Astrocyte (in vitro differentiated cells and primary cell): Measurements from ENCODE around the gene CPA4. TPM values are rescaled to one million over a fixed set of nuclear protein-coding genes. Genes with fewer than 3 reads are reported as not detected.

Experiments used
- DNase-seq: peaks from one replicate; pipeline ENCODE4 v3.0.0-alpha.2; 2010; ENCODE audit warnings: low read depth
- FAIRE-seq: peaks from 2 replicates; lab custom pipeline; 2011; peaks lifted over from hg19 to GRCh38; lab: Jason Lieb, UNC
- H2AFZ ChIP-seq: 2 replicates; pipeline ENCODE4 v1.6.0; 2012; ENCODE audit warnings: low read depth, low read length, inconsistent platforms
- H3K27ac ChIP-seq: 2 replicates; pipeline ENCODE4 v1.5.1; 2011; ENCODE audit warnings: low read depth, low read length, inconsistent platforms
- H3K27me3 ChIP-seq: 2 replicates; pipeline ENCODE4 v1.6.0; 2011; ENCODE audit warnings: low read length, inconsistent platforms; ENCODE audit not compliant: insufficient read depth
- H3K36me3 ChIP-seq: 2 replicates; pipeline ENCODE4 v1.5.1; 2011; ENCODE audit warnings: low read length, inconsistent platforms; ENCODE audit not compliant: insufficient read depth
- H3K4me1 ChIP-seq: 2 replicates; pipeline ENCODE4 v1.5.1; 2011; ENCODE audit warnings: low read length, inconsistent platforms; ENCODE audit not compliant: insufficient read depth
- H3K4me2 ChIP-seq: 2 replicates; pipeline ENCODE4 v1.6.0; 2012; ENCODE audit warnings: low read length, inconsistent platforms
- H3K4me3 ChIP-seq: 2 replicates; pipeline ENCODE4 v1.5.1; 2011; ENCODE audit warnings: low read depth, mild to moderate bottlenecking, low read length, inconsistent platforms; ENCODE audit not compliant: insufficient read depth
- H3K79me2 ChIP-seq: 2 replicates; pipeline ENCODE4 v1.6.0; 2012; ENCODE audit warnings: mild to moderate bottlenecking, low read length, inconsistent platforms; ENCODE audit not compliant: insufficient read depth
- H3K9ac ChIP-seq: 2 replicates; pipeline ENCODE4 v1.6.0; 2012; ENCODE audit warnings: mild to moderate bottlenecking, low read length, inconsistent platforms
- H3K9me3 ChIP-seq: 2 replicates; pipeline ENCODE4 v1.5.1; 2012; ENCODE audit warnings: low read depth, mild to moderate bottlenecking, low read length, inconsistent platforms; ENCODE audit not compliant: insufficient read depth
- H4K20me1 ChIP-seq: 2 replicates; pipeline ENCODE4 v1.6.0; 2012; ENCODE audit warnings: low read length, inconsistent platforms; ENCODE audit not compliant: insufficient read depth
- H3K27ac Mint-ChIP-seq: one replicate; pipeline ENCODE4 v1.8.0; 2021; ENCODE audit warnings: mild to moderate bottlenecking, mixed read lengths; ENCODE audit not compliant: unreplicated experiment
- H3K27me3 Mint-ChIP-seq: one replicate; pipeline ENCODE4 v1.8.0; 2021; ENCODE audit warnings: low read depth, mixed read lengths; ENCODE audit not compliant: unreplicated experiment
- H3K36me3 Mint-ChIP-seq: one replicate; pipeline ENCODE4 v1.8.0; 2021; ENCODE audit warnings: low read depth, mixed read lengths; ENCODE audit not compliant: unreplicated experiment
- H3K4me1 Mint-ChIP-seq: one replicate; pipeline ENCODE4 v1.8.0; 2021; ENCODE audit warnings: low read depth, mixed read lengths; ENCODE audit not compliant: unreplicated experiment
- H3K4me3 Mint-ChIP-seq: one replicate; pipeline ENCODE4 v1.8.0; 2021; ENCODE audit warnings: mild to moderate bottlenecking, moderate library complexity, mixed read lengths; ENCODE audit not compliant: unreplicated experiment
- H3K9me3 Mint-ChIP-seq: one replicate; pipeline ENCODE4 v1.8.0; 2021; ENCODE audit warnings: mild to moderate bottlenecking, mixed read lengths; ENCODE audit not compliant: unreplicated experiment
- EZH2 ChIP-seq: IDR thresholded peaks from 2 replicates; pipeline ENCODE4 v1.6.1; 2012; ENCODE audit warnings: mild to moderate bottlenecking, low read length, inconsistent platforms; ENCODE audit not compliant: insufficient read depth
- total RNA-seq: library from RNA; stranded (reverse); gene quantifications from 2 replicates; pipeline ENCODE4 v1.2.1, GENCODE V29; 2021
- TF ChIP-seq, protein P1 (sequence below): IDR thresholded peaks from 2 replicates; pipeline ENCODE4 v1.5.1; 2011; ENCODE audit warnings: low read depth, mild to moderate bottlenecking, inconsistent platforms, low read length, moderate library complexity; ENCODE audit not compliant: insufficient read depth

The CPA4 gene
- total RNA-seq, 1 donor from 2014 or later = 111 TPM

DNA sequence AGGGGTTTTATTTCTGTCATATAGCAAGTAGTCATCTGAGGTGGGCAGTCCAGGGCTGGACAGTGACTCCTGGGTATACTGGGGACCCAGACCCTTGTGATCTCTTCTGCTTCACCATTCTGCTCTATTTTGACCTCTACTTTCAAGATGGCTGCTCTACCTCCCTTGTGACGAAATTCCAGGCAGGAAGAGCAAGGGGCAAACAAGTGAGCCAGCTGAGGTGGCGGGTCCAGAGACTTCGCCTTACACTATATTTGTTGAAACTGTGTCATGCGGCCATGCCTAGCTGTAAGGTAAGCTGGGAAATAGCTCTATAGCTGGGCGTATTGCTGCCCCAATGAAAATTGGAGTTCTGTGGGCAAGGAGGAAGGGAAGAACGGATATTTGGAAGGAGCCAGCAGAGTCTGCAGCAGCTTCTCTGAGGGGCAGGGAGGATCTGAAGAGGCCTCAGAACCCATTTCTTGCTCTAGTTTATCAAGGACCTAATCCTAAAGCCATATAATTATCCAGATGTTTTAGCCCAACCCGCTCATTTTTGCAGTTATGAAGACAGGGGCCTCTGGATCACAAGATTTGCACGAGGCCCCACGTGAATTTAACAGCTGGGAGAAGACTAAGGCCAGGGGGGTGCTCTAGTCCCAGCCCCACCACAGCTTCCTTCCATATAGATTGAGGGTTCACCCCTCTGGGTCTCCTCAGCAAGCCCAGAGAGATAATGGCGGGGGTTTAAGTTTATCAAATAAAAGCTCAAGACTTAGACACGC lies 79.6 kb downstream of the CPA4 start:
- peak overlapping the region; percentile 98 for H3K27ac Mint-ChIP-seq
- H3K36me3 Mint-ChIP-seq = no peaks in the 10 kb centered on the region
- FAIRE-seq (no peak), DNase-seq (no peak)
- no peak overlapping the region for H2AFZ ChIP-seq
- peaks cover 40% of the 10 kb centered on the region for H3K4me1 ChIP-seq
- H3K9ac ChIP-seq = peak overlapping the region; percentile 82
- peak overlapping the region; percentile 73 for H3K4me2 ChIP-seq
- H3K4me3 ChIP-seq = no peak overlapping the region
- no peak for TF ChIP-seq EZH2
- TF ChIP-seq, protein P1, sequence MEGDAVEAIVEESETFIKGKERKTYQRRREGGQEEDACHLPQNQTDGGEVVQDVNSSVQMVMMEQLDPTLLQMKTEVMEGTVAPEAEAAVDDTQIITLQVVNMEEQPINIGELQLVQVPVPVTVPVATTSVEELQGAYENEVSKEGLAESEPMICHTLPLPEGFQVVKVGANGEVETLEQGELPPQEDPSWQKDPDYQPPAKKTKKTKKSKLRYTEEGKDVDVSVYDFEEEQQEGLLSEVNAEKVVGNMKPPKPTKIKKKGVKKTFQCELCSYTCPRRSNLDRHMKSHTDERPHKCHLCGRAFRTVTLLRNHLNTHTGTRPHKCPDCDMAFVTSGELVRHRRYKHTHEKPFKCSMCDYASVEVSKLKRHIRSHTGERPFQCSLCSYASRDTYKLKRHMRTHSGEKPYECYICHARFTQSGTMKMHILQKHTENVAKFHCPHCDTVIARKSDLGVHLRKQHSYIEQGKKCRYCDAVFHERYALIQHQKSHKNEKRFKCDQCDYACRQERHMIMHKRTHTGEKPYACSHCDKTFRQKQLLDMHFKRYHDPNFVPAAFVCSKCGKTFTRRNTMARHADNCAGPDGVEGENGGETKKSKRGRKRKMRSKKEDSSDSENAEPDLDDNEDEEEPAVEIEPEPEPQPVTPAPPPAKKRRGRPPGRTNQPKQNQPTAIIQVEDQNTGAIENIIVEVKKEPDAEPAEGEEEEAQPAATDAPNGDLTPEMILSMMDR = no peak
- H3K27me3 ChIP-seq = no peaks in the 10 kb centered on the region
- H3K4me3 Mint-ChIP-seq = no peak overlapping the region
- H3K27ac ChIP-seq = peak overlapping the region; percentile 96
- H3K79me2 ChIP-seq = no peaks in the 10 kb centered on the region
- H3K9me3 ChIP-seq = peaks cover 9% of the 10 kb centered on the region
- H4K20me1 ChIP-seq = no peaks in the 10 kb centered on the region
- H3K27me3 Mint-ChIP-seq = no peaks in the 10 kb centered on the region
- no peaks in the 10 kb centered on the region for H3K36me3 ChIP-seq
- peaks cover 16% of the 10 kb centered on the region for H3K9me3 Mint-ChIP-seq
- H3K4me1 Mint-ChIP-seq = peaks cover 44% of the 10 kb centered on the region

Other genes with a start within 250 kb of the CPA4 start
- 22.3 and 25.4 TPM in 2 replicates for gene ZC3HC1, start 241.8 kb upstream of the CPA4 start, total RNA-seq
- gene KLHDC10, start 222.6 kb upstream of the CPA4 start, total RNA-seq = 33.2 and 40.3 TPM in 2 replicates
- gene TMEM209, start 87.8 kb upstream of the CPA4 start, total RNA-seq = 14.6 and 15.1 TPM in 2 replicates
- gene SSMEM1, start 85.3 kb upstream of the CPA4 start, total RNA-seq = not detected in 2 replicates
- gene CPA2, start 26.3 kb upstream of the CPA4 start, total RNA-seq = not detected in 2 replicates
- not detected in 2 replicates for gene CPA5, start 51.7 kb downstream of the CPA4 start, total RNA-seq
- not detected in 2 replicates for gene CPA1, start 87.3 kb downstream of the CPA4 start, total RNA-seq
- 16.4 and 17.3 TPM in 2 replicates for gene CEP41, start 147.9 kb downstream of the CPA4 start, total RNA-seq
- gene MEST, start 198.9 kb downstream of the CPA4 start, total RNA-seq = 170 and 214 TPM in 2 replicates